HPDE6-E6E7 (cell line): Measurements from ENCODE around the gene ATF4.
"Not testable (repeated sequence)": the region's sequence is repeated elsewhere in the genome, so short reads cannot be mapped to it uniquely, and the experiment has no call there.

Experiments used
- DNase-seq: peaks from one replicate; pipeline ENCODE4 v3.0.0; 2011; ENCODE audit warnings: missing footprints; ENCODE audit errors: extremely low spot score

Gene ATF4

GRCh38 chr22:39489094-39490068, 31.0 kb upstream of the ATF4 start:
- DNase-seq = no peak

- peak; percentile 82 for DNase-seq
Measured at GRCh38 chr22:39490135-39490798, 30.1 kb upstream of the ATF4 start.

- DNase-seq = no peak
Measured at GRCh38 chr22:39490966-39491680, 29.2 kb upstream of the ATF4 start.

GRCh38 chr22:39491696-39492095, 28.7 kb upstream of the ATF4 start:
- no peak for DNase-seq

GRCh38 chr22:39492186-39492585, 28.2 kb upstream of the ATF4 start:
- DNase-seq = no peak

GRCh38 chr22:39493759-39494158, 26.6 kb upstream of the ATF4 start:
- no peak for DNase-seq

GRCh38 chr22:39494471-39495120, 25.8 kb upstream of the ATF4 start:
- DNase-seq = no peak

- DNase-seq = no peak
Measured at GRCh38 chr22:39496131-39496838, 24.1 kb upstream of the ATF4 start.

GRCh38 chr22:39497429-39497828, 22.9 kb upstream of the ATF4 start:
- no peak for DNase-seq

GRCh38 chr22:39498368-39498767, 22.0 kb upstream of the ATF4 start:
- DNase-seq = no peak

GRCh38 chr22:39498802-39499201, 21.6 kb upstream of the ATF4 start:
- no peak for DNase-seq

GRCh38 chr22:39500101-39500500, 20.3 kb upstream of the ATF4 start:
- DNase-seq = no peak

- DNase-seq = no peak
Measured at GRCh38 chr22:39501644-39502108, 18.7 kb upstream of the ATF4 start.

- DNase-seq = peak; percentile 82
Measured at GRCh38 chr22:39502109-39502788, 18.1 kb upstream of the ATF4 start, which contains the start of gene MIEF1. Gene MIEF1 (plus strand): TSS chr22:39502290. CDS start chr22:39511295, 9,005 bp downstream.

GRCh38 chr22:39502789-39503409, 17.5 kb upstream of the ATF4 start:
- DNase-seq = no peak

GRCh38 chr22:39503630-39504029, 16.7 kb upstream of the ATF4 start:
- no peak for DNase-seq

- no peak for DNase-seq
Measured at GRCh38 chr22:39504071-39504470, 16.3 kb upstream of the ATF4 start.

GRCh38 chr22:39507021-39507420, 13.3 kb upstream of the ATF4 start:
- DNase-seq = not testable (repeated sequence)

- DNase-seq = no peak
Measured at GRCh38 chr22:39508393-39508792, 12.0 kb upstream of the ATF4 start.
